Peyer's patch (tissue), 4 donors: Measurements from ENCODE around the gene SLC16A3. TPM values are rescaled to one million over a fixed set of nuclear protein-coding genes. Genes with fewer than 3 reads are reported as not detected.

Experiments used
- DNase-seq, 3 donors: peaks; one replicate each; pipeline ENCODE4 v3.0.0-alpha.2; 2017 to 2019
- H3K27ac ChIP-seq, 4 donors: fragments of 200-600 bp; sonication (generic); one replicate each; pipeline ENCODE4 v1.5.1; 2016 to 2019
- H3K27me3 ChIP-seq, 2 donors: fragments of 200-600 bp; sonication (generic); one replicate each; pipeline ENCODE4 v1.5.1; 2019
- H3K36me3 ChIP-seq, 3 donors: fragments of 200-600 bp; sonication (generic); one replicate each; pipeline ENCODE4 v1.5.1; 2016 to 2019
- H3K4me1 ChIP-seq, 4 donors: fragments of 200-600 bp; sonication (generic); one replicate each; pipeline ENCODE4 v1.5.1; 2016 to 2019
- H3K4me3 ChIP-seq, 4 donors: fragments of 200-600 bp; sonication (generic); 1 replicate in 3 of 4; 2 replicates in 1 of 4; pipeline ENCODE4 v1.5.1; 2016 to 2019; ENCODE audit warnings: mild to moderate bottlenecking in 1 of 4
- H3K9me3 ChIP-seq, 4 donors: fragments of 200-600 bp; sonication (generic); one replicate each; pipeline ENCODE4 v1.5.1; 2016 to 2019; ENCODE audit warnings: mild to moderate bottlenecking in 1 of 4
- POLR2A ChIP-seq, 2 donors: fragments of 450-650 bp; IDR thresholded peaks; one replicate each; pipeline ENCODE4 v1.5.1; 2017; ENCODE audit warnings: antibody characterized with exemption in 2 of 2, mild to moderate bottlenecking in 2 of 2, moderate library complexity in 2 of 2
- total RNA-seq, 4 donors: library from RNA; depleted of rRNA; stranded (reverse); fragments of >200 nt; gene quantifications; one replicate each; pipeline ENCODE4 v1.1.0, GENCODE V29; 2016
- TF ChIP-seq, protein P1 (sequence below), 6 experiments: fragments of 450-650 bp in 4 of 6; fragments of 200-600 bp in 2 of 6; sonication (generic) in 1 of 6; IDR thresholded peaks; one replicate each; pipeline ENCODE4 v1.5.1; 2017 to 2019; ENCODE audit warnings: antibody characterized with exemption in 6 of 6, mild to moderate bottlenecking in 3 of 6, moderate library complexity in 1 of 6

Gene SLC16A3
- total RNA-seq, 4 donors from 2014 or later: 18.9 to 55.0 (median 35.3) TPM

DNA sequence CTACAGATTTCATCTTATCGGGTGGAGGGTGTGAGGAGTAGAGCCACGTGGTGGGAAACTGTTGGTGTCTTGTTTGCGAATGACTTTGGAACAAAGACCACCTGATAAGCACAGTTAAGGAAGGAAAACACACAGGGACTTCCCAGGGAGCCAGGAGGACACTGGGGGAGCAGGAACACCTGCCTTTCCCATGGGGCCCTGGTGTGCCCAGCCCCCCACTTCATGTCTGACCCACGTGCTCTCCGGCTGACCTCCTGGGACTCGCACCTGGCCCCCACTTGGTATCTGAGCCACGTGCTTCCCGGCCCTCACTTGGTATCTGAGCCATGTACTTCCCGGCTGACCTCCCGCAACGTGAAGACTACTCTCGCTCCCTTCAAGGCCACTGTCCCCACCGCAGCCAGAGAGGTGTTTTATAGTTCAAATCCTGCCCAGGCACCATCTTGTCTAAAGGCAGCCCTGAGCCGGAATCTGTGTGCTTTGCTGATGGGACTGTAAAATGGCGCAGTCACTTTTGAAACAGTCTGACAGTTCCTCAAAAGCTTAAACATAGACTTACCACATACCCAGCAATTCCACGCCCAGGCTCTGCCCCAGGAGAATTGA lies 50.0 kb downstream of the SLC16A3 start:
- no peak overlapping the region for H3K4me3 ChIP-seq
- H3K27ac ChIP-seq: peak overlapping the region in 1 of 4 donors; percentile 10
- no peaks in the 10 kb centered on the region for H3K36me3 ChIP-seq
- no peak for DNase-seq
- no peaks in the 10 kb centered on the region for H3K27me3 ChIP-seq
- TF ChIP-seq, protein P1, sequence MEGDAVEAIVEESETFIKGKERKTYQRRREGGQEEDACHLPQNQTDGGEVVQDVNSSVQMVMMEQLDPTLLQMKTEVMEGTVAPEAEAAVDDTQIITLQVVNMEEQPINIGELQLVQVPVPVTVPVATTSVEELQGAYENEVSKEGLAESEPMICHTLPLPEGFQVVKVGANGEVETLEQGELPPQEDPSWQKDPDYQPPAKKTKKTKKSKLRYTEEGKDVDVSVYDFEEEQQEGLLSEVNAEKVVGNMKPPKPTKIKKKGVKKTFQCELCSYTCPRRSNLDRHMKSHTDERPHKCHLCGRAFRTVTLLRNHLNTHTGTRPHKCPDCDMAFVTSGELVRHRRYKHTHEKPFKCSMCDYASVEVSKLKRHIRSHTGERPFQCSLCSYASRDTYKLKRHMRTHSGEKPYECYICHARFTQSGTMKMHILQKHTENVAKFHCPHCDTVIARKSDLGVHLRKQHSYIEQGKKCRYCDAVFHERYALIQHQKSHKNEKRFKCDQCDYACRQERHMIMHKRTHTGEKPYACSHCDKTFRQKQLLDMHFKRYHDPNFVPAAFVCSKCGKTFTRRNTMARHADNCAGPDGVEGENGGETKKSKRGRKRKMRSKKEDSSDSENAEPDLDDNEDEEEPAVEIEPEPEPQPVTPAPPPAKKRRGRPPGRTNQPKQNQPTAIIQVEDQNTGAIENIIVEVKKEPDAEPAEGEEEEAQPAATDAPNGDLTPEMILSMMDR (IDR thresholded peaks at IDR 0.05): no peak
- TF ChIP-seq POLR2A (IDR thresholded peaks at IDR 0.05): no peak
- H3K4me1 ChIP-seq: peaks cover 0 to 19% (median 4%) of the 10 kb centered on the region in 4 donors
- no peaks in the 10 kb centered on the region for H3K9me3 ChIP-seq

DNA sequence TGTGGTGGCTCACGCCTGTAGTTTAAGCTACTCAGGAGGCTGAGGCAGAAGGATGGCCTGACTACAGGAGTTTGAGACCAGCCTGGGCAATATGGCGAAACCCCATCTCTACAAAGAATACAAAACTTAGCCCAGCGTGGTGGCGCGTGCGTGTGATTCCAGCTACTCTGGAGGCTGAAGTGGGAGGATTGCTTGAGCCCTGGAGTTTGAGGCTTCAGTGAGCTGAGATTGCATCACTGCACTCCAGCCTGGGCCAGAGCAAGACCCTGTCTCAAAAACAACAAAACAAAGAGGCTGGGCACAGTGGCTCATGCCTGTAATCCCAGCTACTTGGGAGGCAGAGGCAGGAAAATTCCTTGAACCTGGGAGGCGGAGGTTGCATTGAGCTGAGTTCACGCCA lies 51.7 kb downstream of the SLC16A3 start:
- no peaks in the 10 kb centered on the region for H3K36me3 ChIP-seq
- no peaks in the 10 kb centered on the region for H3K9me3 ChIP-seq
- DNase-seq: no peak
- peaks cover 0 to 13% (median 2%) of the 10 kb centered on the region in 4 donors for H3K4me1 ChIP-seq
- H3K27ac ChIP-seq: no peak overlapping the region
- H3K27me3 ChIP-seq: no peaks in the 10 kb centered on the region
- H3K4me3 ChIP-seq: no peak overlapping the region
- TF ChIP-seq, protein P1 (IDR thresholded peaks at IDR 0.05): no peak
- no peak for TF ChIP-seq POLR2A (IDR thresholded peaks at IDR 0.05)

DNA sequence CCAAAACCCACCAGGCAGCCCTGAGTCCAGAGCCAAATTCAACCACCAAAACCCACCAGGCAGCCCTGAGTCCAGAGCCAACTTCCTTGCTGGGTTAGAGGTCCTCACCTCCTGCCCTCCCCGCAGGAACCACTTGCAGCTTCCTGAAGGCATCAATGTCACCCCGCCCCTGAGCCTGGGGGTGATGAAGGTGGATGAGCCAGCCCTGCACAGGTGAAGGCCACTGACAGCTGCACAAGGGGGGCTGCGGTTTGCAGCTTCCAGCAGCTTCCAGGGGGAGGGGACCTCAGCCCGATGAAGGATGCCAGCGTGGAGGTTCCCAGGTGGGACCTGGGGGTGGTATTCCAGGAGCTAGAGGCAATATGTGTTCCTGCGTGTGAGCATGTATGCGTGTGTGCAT lies 52.2 kb downstream of the SLC16A3 start:
- Histone ChIP-seq H3K4me1 (peaks cover 0 to 13% (median 2%) of the 10 kb centered on the region in 4 donors), H3K27me3 (no peaks in the 10 kb centered on the region), H3K27ac (no peak overlapping the region), H3K4me3 (no peak overlapping the region), H3K36me3 (no peaks in the 10 kb centered on the region), H3K9me3 (no peaks in the 10 kb centered on the region)
- no peak for TF ChIP-seq POLR2A (IDR thresholded peaks at IDR 0.05)
- TF ChIP-seq, protein P1 (IDR thresholded peaks at IDR 0.05): no peak
- DNase-seq: no peak

DNA sequence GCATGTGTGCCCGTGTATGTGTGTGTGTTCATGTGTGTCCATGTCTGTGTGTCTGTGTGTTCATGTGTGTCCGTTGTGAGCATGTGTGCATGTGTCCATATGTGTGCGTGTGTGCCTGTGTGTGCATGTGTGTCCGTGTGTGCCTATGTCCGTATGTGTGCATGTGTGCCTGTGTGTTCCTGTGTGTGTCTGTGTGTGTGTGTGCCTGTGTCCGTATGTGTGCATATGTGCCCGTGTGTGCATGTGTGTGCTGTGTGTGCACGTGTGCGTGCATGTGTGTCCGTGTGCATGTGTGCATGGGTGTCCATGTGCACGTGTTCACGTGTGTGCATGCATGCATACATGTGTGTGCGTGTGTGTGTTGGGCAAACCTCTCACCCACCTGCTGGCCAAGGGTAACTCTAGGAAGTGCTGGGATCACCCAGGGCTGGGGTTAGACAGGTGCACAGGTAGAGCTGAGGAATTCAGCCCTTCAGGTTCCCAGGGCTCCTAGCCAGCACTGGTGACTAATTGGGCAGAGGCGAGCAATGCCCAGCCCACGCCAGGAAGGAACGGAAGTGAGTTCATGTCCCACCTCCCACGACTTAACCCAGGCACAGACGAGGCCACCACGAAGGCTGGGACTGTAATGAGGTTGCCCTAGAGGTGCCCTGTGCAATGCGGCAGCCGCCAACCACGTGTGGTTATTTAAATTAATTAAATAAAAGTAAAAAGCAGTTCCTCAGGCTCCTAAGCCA lies 52.8 kb downstream of the SLC16A3 start:
- TF ChIP-seq, protein P1 (IDR thresholded peaks at IDR 0.05): no peak
- no peak for TF ChIP-seq POLR2A (IDR thresholded peaks at IDR 0.05)

DNA sequence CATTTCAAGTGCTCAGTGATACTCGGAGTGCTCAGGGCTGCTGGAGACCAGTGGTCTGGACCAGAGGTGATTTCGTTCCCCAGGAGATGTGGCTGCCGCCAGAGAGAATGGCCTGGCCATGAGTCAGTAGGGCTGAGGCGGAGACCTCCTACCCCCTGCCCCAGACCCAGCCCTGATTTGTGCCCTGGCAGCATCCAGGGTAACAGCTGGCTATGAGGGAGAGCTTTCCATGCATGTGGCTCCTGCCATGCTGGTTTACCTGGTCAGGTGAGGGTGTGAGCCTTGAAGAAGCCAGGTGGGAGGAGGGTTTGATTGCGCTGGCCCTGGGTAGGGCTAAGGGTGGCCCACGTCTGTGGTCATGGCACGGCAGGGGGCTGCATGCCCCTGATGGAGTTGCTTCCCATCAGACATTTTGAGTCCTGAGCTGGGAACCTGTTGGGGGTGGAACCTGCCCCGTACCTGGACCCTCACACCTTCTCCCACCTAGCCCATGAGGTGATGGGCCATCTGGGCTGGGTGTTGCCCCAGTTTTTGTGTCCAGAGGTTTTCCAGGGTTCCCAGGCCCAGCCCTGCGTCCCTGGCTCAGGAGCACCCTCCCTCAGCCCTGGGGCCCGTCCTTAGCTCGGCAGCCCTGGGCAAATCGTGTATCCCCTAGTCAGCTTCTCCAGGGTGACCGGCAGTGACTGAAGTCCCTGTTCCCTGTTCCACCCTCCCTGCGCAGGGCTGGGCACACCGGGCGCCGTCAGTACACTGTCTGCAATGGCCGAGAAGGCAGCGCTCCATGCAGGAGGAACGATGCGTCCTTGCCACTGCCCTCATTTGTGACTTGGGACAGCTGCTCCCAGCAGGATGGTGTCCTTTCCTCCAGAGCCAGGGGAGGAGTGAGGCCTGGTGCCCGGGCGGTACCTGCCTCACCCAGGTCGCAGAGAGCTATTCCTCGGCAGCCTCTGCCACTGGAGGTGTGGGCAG lies 53.7 kb downstream of the SLC16A3 start:
- TF ChIP-seq, protein P1 (IDR thresholded peaks at IDR 0.05): no peak
- no peak for TF ChIP-seq POLR2A (IDR thresholded peaks at IDR 0.05)
- DNase-seq: no peak
- H3K27me3 ChIP-seq: no peaks in the 10 kb centered on the region
- H3K4me3 ChIP-seq: no peak overlapping the region
- no peaks in the 10 kb centered on the region for H3K9me3 ChIP-seq
- H3K27ac ChIP-seq: peak overlapping the region in 1 of 4 donors; percentile 32
- peaks cover 0 to 20% (median 2%) of the 10 kb centered on the region in 4 donors for H3K4me1 ChIP-seq
- H3K36me3 ChIP-seq: no peaks in the 10 kb centered on the region

More for the DNA sequence above, 52.8 kb downstream of the SLC16A3 start:
- no peaks in the 10 kb centered on the region for H3K27me3 ChIP-seq
- no peaks in the 10 kb centered on the region for H3K9me3 ChIP-seq
- no peaks in the 10 kb centered on the region for H3K36me3 ChIP-seq
- no peak overlapping the region for H3K4me3 ChIP-seq
- DNase-seq: peak in 2 of 3 donors; percentile 62 to 75
- H3K27ac ChIP-seq: peak overlapping the region in 1 of 4 donors; percentile 32
- peaks cover 0 to 13% (median 2%) of the 10 kb centered on the region in 4 donors for H3K4me1 ChIP-seq
